Measurements from ENCODE around the gene PNMA1.

Gene PNMA1

GRCh38 chr14:73750531-73750901 lies 36.3 kb upstream of the PNMA1 start:
- DNase-seq (ENCODE audit: low spot score) = no peak

- no peak for DNase-seq (ENCODE audit: low spot score)
These were observed 35.7 kb upstream of the PNMA1 start for GRCh38 chr14:73749706-73750530.

GRCh38 chr14:73748858-73749357 lies 34.7 kb upstream of the PNMA1 start:
- DNase-seq (ENCODE audit: low spot score) = no peak

GRCh38 chr14:73747379-73748211 lies 33.4 kb upstream of the PNMA1 start:
- no peak for DNase-seq (ENCODE audit: low spot score)

GRCh38 chr14:73746520-73747378 lies 32.6 kb upstream of the PNMA1 start:
- DNase-seq (ENCODE audit: low spot score) = no peak

- DNase-seq (ENCODE audit: low spot score) = no peak
These were observed 31.7 kb upstream of the PNMA1 start for GRCh38 chr14:73745571-73746519.

- DNase-seq (ENCODE audit: low spot score) = no peak
These were observed 30.8 kb upstream of the PNMA1 start for GRCh38 chr14:73744874-73745529.

GRCh38 chr14:73744175-73744867 lies 30.1 kb upstream of the PNMA1 start:
- DNase-seq (ENCODE audit: low spot score) = no peak

- peak; percentile 54 for DNase-seq (ENCODE audit: low spot score)
These were observed 29.3 kb upstream of the PNMA1 start for GRCh38 chr14:73743431-73743931.

GRCh38 chr14:73742520-73743238 lies 28.5 kb upstream of the PNMA1 start:
- DNase-seq (ENCODE audit: low spot score) = no peak

GRCh38 chr14:73741876-73742519 lies 27.8 kb upstream of the PNMA1 start:
- no peak for DNase-seq (ENCODE audit: low spot score)

- peak; percentile 65 for DNase-seq (ENCODE audit: low spot score)
These were observed 27.2 kb upstream of the PNMA1 start for GRCh38 chr14:73741386-73741875.

- DNase-seq (ENCODE audit: low spot score) = no peak
These were observed 26.6 kb upstream of the PNMA1 start for GRCh38 chr14:73740618-73741326.

GRCh38 chr14:73739899-73740617 lies 25.9 kb upstream of the PNMA1 start:
- DNase-seq (ENCODE audit: low spot score) = no peak

GRCh38 chr14:73739174-73739898 lies 25.2 kb upstream of the PNMA1 start:
- DNase-seq (ENCODE audit: low spot score) = no peak

- DNase-seq (ENCODE audit: low spot score) = no peak
These were observed 24.5 kb upstream of the PNMA1 start for GRCh38 chr14:73738518-73739173.

All from CD4-positive, alpha-beta T cell treated with Interleukin-15 for 4 hours (primary cell).